Osteoblast (primary cell): ENCODE measurements around the gene CDK5RAP2. TPM values are rescaled to one million over a fixed set of nuclear protein-coding genes. Genes with fewer than 3 reads are reported as not detected.

ENCODE experiments used
- DNase-seq: peaks from one replicate; pipeline ENCODE4 v3.0.0; 2011; ENCODE audit warnings: low spot score, mixed read lengths; ENCODE audit not compliant: insufficient read length; ENCODE audit errors: missing footprints
- H2AFZ ChIP-seq: 2 replicates; pipeline ENCODE4 v1.6.0; 2011; ENCODE audit warnings: mild to moderate bottlenecking, low read length
- H3K27ac ChIP-seq: 2 replicates; pipeline ENCODE4 v1.5.1; 2011; ENCODE audit warnings: mild to moderate bottlenecking, low read depth, low read length, moderate library complexity
- H3K27me3 ChIP-seq: 2 replicates; pipeline ENCODE4 v1.6.0; 2012; ENCODE audit warnings: mild to moderate bottlenecking, control low read depth, inconsistent platforms, low read length, moderate library complexity; ENCODE audit not compliant: insufficient read depth
- H3K36me3 ChIP-seq: 2 replicates; pipeline ENCODE4 v1.5.1; 2011; ENCODE audit warnings: mild to moderate bottlenecking, low read length, control low read depth, moderate library complexity; ENCODE audit not compliant: insufficient read depth
- H3K4me1 ChIP-seq: 2 replicates; pipeline ENCODE4 v1.5.1; 2011; ENCODE audit warnings: mild to moderate bottlenecking, low read length, control low read depth, moderate library complexity; ENCODE audit not compliant: insufficient read depth
- H3K4me2 ChIP-seq: 2 replicates; pipeline ENCODE4 v1.6.0; 2011; ENCODE audit warnings: mild to moderate bottlenecking, low read length; ENCODE audit not compliant: insufficient read depth
- H3K4me3 ChIP-seq: fragments of 200-600 bp; sonication (generic); 3 replicates; pipeline ENCODE4 v1.5.1; 2012; ENCODE audit warnings: mild to moderate bottlenecking, low read length, inconsistent platforms; ENCODE audit not compliant: insufficient read depth
- H3K79me2 ChIP-seq: 2 replicates; pipeline ENCODE4 v1.6.0; 2012; ENCODE audit warnings: mild to moderate bottlenecking, low read length, control low read depth, inconsistent platforms; ENCODE audit not compliant: insufficient read depth
- H3K9me3 ChIP-seq: 2 replicates; pipeline ENCODE4 v1.5.1; 2011; ENCODE audit warnings: low read depth, low read length, control low read depth
- H4K20me1 ChIP-seq: 2 replicates; pipeline ENCODE4 v1.6.0; 2012; ENCODE audit warnings: mild to moderate bottlenecking, low read length, control low read depth; ENCODE audit not compliant: insufficient read depth
- total RNA-seq: library from RNA; depleted of rRNA; stranded (reverse); fragments of >200 nt; gene quantifications from 2 replicates; pipeline ENCODE4 v1.2.3, GENCODE V29; 2012
- TF ChIP-seq, protein P1 (sequence below): IDR thresholded peaks from 2 replicates; pipeline ENCODE4 v1.5.1; 2011; ENCODE audit warnings: mild to moderate bottlenecking, low read depth, low read length, moderate library complexity; ENCODE audit errors: extremely low read depth

Gene CDK5RAP2
- total RNA-seq, 1 donor, result 59.7 TPM

GRCh38 chr9:120343416-120343815 lies 236.6 kb downstream of the CDK5RAP2 start:
- Histone ChIP-seq H3K27ac (no peak overlapping the region), H3K9me3 (no peaks in the 10 kb centered on the region), H3K4me1 (peaks cover 7% of the 10 kb centered on the region), H4K20me1 (no peaks in the 10 kb centered on the region), H2AFZ (no peak overlapping the region), H3K4me3 (no peak overlapping the region), H3K79me2 (no peaks in the 10 kb centered on the region), H3K27me3 (no peaks in the 10 kb centered on the region), H3K4me2 (no peak overlapping the region), H3K36me3 (no peaks in the 10 kb centered on the region)
- TF ChIP-seq, protein P1, sequence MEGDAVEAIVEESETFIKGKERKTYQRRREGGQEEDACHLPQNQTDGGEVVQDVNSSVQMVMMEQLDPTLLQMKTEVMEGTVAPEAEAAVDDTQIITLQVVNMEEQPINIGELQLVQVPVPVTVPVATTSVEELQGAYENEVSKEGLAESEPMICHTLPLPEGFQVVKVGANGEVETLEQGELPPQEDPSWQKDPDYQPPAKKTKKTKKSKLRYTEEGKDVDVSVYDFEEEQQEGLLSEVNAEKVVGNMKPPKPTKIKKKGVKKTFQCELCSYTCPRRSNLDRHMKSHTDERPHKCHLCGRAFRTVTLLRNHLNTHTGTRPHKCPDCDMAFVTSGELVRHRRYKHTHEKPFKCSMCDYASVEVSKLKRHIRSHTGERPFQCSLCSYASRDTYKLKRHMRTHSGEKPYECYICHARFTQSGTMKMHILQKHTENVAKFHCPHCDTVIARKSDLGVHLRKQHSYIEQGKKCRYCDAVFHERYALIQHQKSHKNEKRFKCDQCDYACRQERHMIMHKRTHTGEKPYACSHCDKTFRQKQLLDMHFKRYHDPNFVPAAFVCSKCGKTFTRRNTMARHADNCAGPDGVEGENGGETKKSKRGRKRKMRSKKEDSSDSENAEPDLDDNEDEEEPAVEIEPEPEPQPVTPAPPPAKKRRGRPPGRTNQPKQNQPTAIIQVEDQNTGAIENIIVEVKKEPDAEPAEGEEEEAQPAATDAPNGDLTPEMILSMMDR, result no peak
- no peak for DNase-seq

Other genes with a start within 250 kb of the CDK5RAP2 start
- gene MEGF9, start 134.3 kb upstream of the CDK5RAP2 start, total RNA-seq, result 10.9 and 11.8 TPM in 2 replicates
- 36.9 and 41.0 TPM in 2 replicates for gene FBXW2, start 213.2 kb upstream of the CDK5RAP2 start, total RNA-seq